ENCODE measurements around the gene ACOT2. TPM values are rescaled to one million over a fixed set of nuclear protein-coding genes. Genes with fewer than 3 reads are reported as not detected.
"Not testable (repeated sequence)": the region's sequence is repeated elsewhere in the genome, so short reads cannot be mapped to it uniquely, and the experiment has no call there.

ACOT2 gene
- total RNA-seq, 1 donor from 2014 or later = 6.4 TPM

DNA sequence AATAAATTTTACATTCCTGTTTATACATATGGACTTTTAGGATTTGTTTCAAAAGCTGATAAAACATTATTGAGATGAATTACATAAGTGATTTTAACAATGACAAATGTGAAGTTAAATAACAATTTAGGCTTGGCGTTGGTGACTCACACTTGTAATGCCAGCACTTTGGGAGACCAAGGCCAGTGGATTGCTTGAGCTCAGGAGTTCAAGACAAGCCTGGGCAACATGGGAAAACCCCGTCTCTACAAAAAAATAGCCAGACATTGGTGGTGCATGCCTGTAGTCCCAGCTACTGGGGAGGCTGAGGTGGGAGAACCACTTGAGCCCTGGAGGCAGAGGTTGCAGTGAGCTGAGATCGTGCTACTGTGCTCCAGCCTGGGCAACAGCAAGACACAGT, 7.4 kb downstream of the ACOT2 start:
- intact Hi-C loops (cut with micrococcal nuclease) = no loop called here
- Mint-ChIP-seq H3K27ac (no peak overlapping the region), H3K27me3 (no peaks in the 10 kb centered on the region), H3K9me3 (no peaks in the 10 kb centered on the region), H3K4me3 (no peak overlapping the region), H3K4me1 (no peaks in the 10 kb centered on the region), H3K36me3 (ENCODE audit: low read depth) (peaks cover 20% of the 10 kb centered on the region)
- DNase-seq = no peak

DNA sequence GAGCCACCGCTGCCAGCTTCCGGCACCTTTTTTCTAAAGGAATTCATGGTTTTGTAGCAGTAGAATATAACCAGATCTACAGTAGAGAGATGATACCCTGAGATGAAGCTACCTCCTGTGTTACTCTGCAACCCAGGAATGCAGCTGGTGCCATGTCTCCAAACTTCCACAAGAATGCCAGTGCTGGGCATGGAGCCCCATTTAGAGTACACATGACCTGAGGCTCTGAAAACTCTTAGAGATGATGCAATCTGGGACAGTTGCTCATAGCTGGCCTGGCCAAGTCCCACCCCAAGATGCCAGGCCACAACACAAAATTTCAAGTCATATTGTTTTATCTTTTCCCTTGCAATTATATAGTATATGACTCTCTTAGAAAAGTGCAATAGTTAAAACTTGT, 8.2 kb downstream of the ACOT2 start:
- H3K4me3 Mint-ChIP-seq; DNase-seq; H3K9me3 Mint-ChIP-seq; H3K27ac Mint-ChIP-seq; H3K27me3 Mint-ChIP-seq; intact Hi-C loops (cut with micrococcal nuclease); H3K4me1 Mint-ChIP-seq: not testable (repeated sequence)
- H3K36me3 Mint-ChIP-seq (ENCODE audit: low read depth) = peaks cover 20% of the 10 kb centered on the region

DNA sequence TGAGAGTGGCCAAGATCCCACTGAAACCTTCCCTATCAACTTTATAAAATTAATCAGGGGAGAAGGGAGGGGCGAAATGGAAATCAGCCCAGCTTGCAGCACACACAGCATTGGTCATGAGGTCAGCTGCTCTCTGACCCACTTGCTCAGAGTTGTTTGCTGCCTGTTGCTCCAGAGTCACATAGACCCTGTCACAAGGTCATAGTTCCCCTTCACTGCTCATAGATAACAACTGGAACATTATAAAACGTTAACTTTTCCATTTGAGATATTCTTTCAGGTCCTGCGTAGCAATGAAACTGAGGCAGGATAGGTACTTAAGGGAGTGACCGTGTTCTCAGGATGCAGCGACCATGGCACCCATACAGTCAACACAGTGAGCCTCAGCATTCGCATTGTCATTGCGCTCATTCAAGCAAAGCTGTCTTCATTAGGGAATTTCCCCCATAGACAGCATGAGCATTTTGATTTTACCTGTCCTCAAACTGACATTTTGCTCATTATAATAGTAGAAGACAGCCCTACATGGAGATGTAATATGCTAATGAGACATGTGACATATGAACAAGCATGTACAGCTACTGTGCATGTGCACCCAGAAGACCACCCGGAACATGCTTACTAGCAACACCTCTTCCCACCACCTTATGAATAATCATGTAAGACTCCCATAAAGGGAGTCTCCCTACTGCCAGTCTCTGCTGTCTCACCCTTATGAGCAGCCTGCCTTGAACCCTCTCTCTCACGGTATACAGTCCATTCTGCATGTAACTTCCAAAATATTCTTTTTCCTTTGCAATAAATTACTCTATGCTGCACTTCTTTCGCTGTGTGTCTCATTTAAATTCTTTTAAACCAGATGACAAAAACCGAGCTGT, 13.3 kb downstream of the ACOT2 start:
- H3K4me1 Mint-ChIP-seq; DNase-seq; intact Hi-C loops (cut with micrococcal nuclease); H3K36me3 Mint-ChIP-seq (ENCODE audit: low read depth); H3K4me3 Mint-ChIP-seq; H3K27ac Mint-ChIP-seq; H3K27me3 Mint-ChIP-seq; H3K9me3 Mint-ChIP-seq: not testable (repeated sequence)

DNA sequence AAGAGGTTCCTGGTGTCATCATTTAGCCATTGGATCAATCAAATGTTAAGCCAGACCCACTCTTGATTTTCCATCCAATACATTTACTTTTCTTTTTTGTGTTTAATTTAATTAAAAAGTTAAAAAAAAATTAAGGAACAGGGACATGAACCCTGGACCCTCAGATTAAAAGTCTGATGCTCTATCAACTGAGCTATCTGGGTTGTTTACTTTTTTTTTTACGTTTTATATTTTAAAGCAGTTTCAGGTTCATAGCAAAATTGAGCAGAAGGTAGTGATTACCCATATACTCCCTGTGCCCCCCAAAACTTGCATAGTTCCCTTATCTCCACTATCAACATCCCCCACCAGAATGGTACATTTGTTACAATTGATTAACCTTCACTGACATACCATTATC, 19.7 kb downstream of the ACOT2 start:
- no peak overlapping the region for H3K27ac Mint-ChIP-seq
- H3K27me3 Mint-ChIP-seq = peaks cover 6% of the 10 kb centered on the region
- H3K36me3 Mint-ChIP-seq (ENCODE audit: low read depth) = no peaks in the 10 kb centered on the region
- peaks cover 1% of the 10 kb centered on the region for H3K4me1 Mint-ChIP-seq
- H3K4me3 Mint-ChIP-seq = no peak overlapping the region
- H3K9me3 Mint-ChIP-seq = no peaks in the 10 kb centered on the region
- intact Hi-C loops (cut with micrococcal nuclease) = no loop called here
- DNase-seq = no peak

DNA sequence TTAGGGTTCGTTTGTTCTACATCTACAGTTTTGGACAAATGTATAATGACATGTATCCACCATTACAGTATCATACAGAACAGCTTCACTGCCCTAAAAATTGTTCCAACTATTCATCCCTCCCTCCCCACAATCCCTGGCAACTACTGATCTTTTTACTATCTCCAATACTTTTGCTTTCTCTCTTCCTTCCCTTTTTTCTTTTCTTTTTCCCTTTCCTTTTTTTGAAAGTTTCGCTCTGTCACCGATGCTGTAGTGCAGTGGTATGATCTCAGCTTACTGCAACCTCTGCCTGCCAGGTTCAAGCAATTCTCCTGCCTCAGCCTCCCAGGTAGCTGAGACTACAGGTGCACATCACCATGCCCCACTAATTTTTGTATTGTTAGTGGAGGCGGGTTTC, 20.1 kb downstream of the ACOT2 start:
- no peak for DNase-seq
- H3K4me1 Mint-ChIP-seq = peaks cover 1% of the 10 kb centered on the region
- H3K9me3 Mint-ChIP-seq = no peaks in the 10 kb centered on the region
- no peak overlapping the region for H3K4me3 Mint-ChIP-seq
- H3K36me3 Mint-ChIP-seq (ENCODE audit: low read depth) = no peaks in the 10 kb centered on the region
- intact Hi-C loops (cut with micrococcal nuclease) = no loop called here
- H3K27ac Mint-ChIP-seq = no peak overlapping the region
- H3K27me3 Mint-ChIP-seq = peaks cover 6% of the 10 kb centered on the region

DNA sequence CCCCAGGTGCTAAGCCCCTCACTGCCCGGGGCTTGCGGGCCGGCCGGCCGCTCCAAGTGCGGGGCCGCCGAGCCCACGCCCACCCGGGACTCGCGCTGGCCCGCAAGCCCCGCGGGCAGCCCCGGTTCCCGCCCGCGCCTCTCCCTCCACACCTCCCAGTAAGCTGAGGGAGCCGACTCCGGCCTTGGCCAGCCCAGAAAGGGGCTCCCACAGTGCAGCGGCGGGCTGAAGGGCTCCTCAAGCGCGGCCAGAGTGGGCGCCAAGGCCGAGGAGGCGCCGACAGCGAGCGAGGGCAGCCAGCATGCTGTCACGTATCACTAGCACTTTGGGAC, 21.6 kb downstream of the ACOT2 start:
- DNase-seq; H3K9me3 Mint-ChIP-seq; H3K27ac Mint-ChIP-seq; H3K4me1 Mint-ChIP-seq; intact Hi-C loops (cut with micrococcal nuclease); H3K36me3 Mint-ChIP-seq (ENCODE audit: low read depth); H3K27me3 Mint-ChIP-seq: not testable (repeated sequence)
- H3K4me3 Mint-ChIP-seq = peak overlapping the region; percentile 77

DNA sequence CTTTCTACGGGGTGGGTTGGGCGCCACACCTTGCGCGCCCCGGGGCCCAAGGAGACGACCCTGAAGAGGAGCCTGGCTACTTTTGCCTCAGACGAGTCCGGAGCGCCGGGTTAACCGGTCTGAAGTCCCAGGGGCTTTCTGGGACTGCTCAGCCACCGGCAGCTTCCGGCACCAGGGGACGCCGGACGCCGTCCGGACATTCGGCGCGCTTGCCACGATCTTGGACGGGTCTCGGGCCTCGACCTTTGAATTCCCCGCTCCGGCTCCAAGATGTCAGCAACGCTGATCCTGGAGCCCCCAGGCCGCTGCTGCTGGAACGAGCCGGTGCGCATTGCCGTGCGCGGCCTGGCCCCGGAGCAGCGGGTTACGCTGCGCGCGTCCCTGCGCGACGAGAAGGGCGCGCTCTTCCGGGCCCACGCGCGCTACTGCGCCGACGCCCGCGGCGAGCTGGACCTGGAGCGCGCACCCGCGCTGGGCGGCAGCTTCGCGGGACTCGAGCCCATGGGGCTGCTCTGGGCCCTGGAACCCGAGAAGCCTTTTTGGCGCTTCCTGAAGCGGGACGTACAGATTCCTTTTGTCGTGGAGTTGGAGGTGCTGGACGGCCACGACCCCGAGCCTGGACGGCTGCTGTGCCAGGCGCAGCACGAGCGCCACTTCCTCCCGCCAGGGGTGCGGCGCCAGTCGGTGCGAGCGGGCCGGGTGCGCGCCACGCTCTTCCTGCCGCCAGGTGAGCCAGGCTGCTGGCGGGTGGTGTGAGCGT, 22.9 kb downstream of the ACOT2 start, which contains the start of gene ACOT4:
TSS of gene ACOT4 (plus strand) at position 184 of the 760 bp plus-strand sequence. CDS start at position 271, 87 bp downstream.
- H3K27ac Mint-ChIP-seq = peak within 1 kb of the TSS; percentile 39
- peaks cover 1% of the 10 kb centered on the region for H3K4me1 Mint-ChIP-seq
- no peaks in the 10 kb centered on the region for H3K36me3 Mint-ChIP-seq (ENCODE audit: low read depth)
- H3K4me3 Mint-ChIP-seq = peak within 1 kb of the TSS; percentile 77
- no peaks in the 10 kb centered on the region for H3K9me3 Mint-ChIP-seq
- DNase-seq = peak; percentile 84
- peaks cover 6% of the 10 kb centered on the region for H3K27me3 Mint-ChIP-seq
- intact Hi-C loops (cut with micrococcal nuclease) = no loop called here

DNA sequence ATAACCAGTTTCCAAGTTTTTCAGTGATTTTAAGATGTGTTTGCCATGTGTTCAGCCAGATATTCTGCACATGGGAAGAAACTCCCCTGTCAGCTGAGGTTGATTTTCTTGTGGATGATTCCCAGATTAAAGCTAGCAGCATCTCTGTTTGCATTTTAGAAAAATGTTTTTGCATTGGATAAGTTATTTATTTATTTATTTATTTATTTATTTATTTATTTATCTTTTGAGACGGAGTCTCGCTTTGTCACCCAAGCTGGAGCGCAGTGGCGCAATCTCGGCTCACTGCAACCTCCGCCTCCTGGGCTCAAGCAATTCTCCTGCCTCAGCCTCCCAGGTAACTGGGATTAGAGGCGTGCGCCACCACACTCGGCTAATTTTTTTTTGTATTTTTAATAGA, 25.5 kb downstream of the ACOT2 start:
- Mint-ChIP-seq H3K27me3 (peaks cover 10% of the 10 kb centered on the region), H3K27ac (no peak overlapping the region), H3K4me1 (peaks cover 1% of the 10 kb centered on the region), H3K9me3 (no peaks in the 10 kb centered on the region), H3K4me3 (no peak overlapping the region), H3K36me3 (ENCODE audit: low read depth) (no peaks in the 10 kb centered on the region)
- intact Hi-C loops (cut with micrococcal nuclease) = no loop called here
- no peak for DNase-seq

DNA sequence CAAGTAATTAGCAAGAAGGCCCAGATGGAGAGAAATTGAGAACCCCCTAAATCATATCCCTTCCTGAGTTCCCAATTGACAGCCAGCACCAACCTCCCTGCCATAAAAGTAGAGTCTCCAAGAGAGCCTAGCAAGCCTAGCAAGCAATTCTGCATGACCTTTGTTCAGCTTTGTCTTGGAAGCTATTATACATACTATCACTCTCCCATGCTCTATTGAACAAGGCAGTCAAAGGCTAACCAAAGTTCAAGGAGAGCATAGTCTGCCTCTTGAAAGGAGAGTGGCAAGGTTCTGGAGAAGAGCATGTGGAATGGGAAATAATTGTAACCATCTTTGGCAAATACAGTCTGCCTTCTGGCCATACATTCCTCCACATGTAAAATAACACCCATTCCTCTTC, 30.5 kb downstream of the ACOT2 start:
- no peak for DNase-seq
- Mint-ChIP-seq H3K36me3 (ENCODE audit: low read depth) (no peaks in the 10 kb centered on the region), H3K27me3 (peaks cover 7% of the 10 kb centered on the region), H3K4me1 (no peaks in the 10 kb centered on the region), H3K9me3 (no peaks in the 10 kb centered on the region), H3K4me3 (no peak overlapping the region), H3K27ac (no peak overlapping the region)
- intact Hi-C loops (cut with micrococcal nuclease) = no loop called here

DNA sequence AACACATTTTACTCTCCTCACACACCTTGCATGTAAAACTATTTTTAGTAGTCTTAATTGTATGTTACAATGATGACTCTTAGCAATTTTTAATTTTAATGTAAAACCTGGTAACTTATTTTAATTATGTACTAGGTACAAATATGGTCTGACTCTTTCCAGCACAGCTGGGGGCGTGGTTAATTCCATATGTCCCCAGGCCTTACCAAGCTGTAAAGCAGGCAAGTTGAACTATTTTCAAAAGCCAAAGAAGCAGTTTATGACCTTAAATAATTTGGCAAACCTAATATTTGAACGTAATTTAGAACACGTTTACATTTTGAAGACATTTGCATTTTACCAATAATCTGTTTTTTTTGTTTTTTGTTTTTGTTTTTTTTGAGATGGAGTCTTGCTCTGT, 34.0 kb downstream of the ACOT2 start:
- no peak overlapping the region for H3K27ac Mint-ChIP-seq
- intact Hi-C loops (cut with micrococcal nuclease) = no loop called here
- H3K4me3 Mint-ChIP-seq = no peak overlapping the region
- no peaks in the 10 kb centered on the region for H3K4me1 Mint-ChIP-seq
- H3K36me3 Mint-ChIP-seq (ENCODE audit: low read depth) = no peaks in the 10 kb centered on the region
- peaks cover 12% of the 10 kb centered on the region for H3K27me3 Mint-ChIP-seq
- no peaks in the 10 kb centered on the region for H3K9me3 Mint-ChIP-seq
- no peak for DNase-seq

DNA sequence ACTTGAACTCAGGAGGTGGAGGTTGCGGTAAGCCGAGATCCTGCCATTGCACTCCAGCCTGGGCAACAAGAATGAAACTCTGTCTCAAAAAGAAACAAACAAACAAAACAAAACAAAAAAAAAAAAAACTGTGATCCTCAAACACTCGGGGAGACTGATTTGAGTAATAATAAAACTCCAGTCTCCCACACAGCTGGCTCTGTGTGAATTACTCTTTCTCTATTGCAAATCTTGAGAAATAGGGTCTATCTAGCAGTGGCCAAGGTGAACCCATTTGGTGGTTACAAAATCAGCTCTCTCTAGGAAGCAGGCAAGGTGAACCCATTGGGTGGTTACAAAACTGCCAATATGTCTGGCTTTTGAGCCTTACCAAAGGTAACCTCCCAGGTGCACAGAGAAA, 37.3 kb downstream of the ACOT2 start:
- H3K27ac Mint-ChIP-seq = no peak overlapping the region
- H3K27me3 Mint-ChIP-seq = peaks cover 13% of the 10 kb centered on the region
- no peak overlapping the region for H3K4me3 Mint-ChIP-seq
- no peak for DNase-seq
- H3K36me3 Mint-ChIP-seq (ENCODE audit: low read depth) = no peaks in the 10 kb centered on the region
- H3K4me1 Mint-ChIP-seq = peaks cover 3% of the 10 kb centered on the region
- intact Hi-C loops (cut with micrococcal nuclease) = no loop called here
- peaks cover 3% of the 10 kb centered on the region for H3K9me3 Mint-ChIP-seq

DNA sequence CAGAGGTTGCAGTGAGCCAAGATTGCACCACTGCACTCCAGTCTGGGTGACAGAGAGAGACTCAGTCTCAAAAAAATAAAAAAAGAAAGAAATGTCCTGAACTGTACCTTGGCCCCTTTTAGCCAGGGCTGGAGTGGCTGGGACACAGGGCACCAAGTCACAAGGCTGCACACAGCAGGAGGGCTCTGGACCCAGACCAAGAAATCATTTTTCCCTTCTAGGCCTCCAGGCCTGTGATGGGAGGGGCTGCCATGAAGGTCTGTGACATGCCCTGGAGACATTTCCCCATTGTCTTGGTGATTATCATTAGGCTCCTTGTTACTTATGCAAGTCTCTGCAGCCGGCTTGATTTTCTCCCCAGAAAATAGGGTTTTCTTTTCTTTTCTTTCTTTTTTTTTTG, 38.2 kb downstream of the ACOT2 start:
- DNase-seq = no peak
- no peak overlapping the region for H3K27ac Mint-ChIP-seq
- intact Hi-C loops (cut with micrococcal nuclease) = no loop called here
- H3K36me3 Mint-ChIP-seq (ENCODE audit: low read depth) = no peaks in the 10 kb centered on the region
- H3K4me1 Mint-ChIP-seq = peaks cover 6% of the 10 kb centered on the region
- no peak overlapping the region for H3K4me3 Mint-ChIP-seq
- H3K9me3 Mint-ChIP-seq = peaks cover 3% of the 10 kb centered on the region
- peaks cover 13% of the 10 kb centered on the region for H3K27me3 Mint-ChIP-seq

DNA sequence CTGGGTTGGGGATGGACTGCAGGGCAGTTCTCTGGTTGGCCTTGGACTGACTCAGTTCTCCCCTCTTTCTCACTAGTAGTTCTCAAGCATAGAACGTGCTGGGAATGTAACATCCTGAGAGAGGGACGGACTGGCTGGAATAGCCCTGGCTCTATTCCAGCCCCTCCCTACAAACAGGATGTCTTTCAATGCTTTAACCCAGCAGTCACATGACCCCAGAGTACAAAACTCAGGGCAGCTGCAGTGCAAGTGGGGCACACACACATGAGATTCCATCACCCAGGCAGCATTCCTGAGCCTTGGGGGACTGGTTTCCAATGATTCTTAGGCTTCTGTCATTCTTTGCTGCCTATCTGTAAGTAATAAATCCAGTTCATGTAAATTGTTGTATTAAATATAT, 41.7 kb downstream of the ACOT2 start:
- H3K27me3 Mint-ChIP-seq = peaks cover 8% of the 10 kb centered on the region
- H3K36me3 Mint-ChIP-seq (ENCODE audit: low read depth) = no peaks in the 10 kb centered on the region
- H3K27ac Mint-ChIP-seq = no peak overlapping the region
- no peak overlapping the region for H3K4me3 Mint-ChIP-seq
- H3K4me1 Mint-ChIP-seq = peaks cover 8% of the 10 kb centered on the region
- intact Hi-C loops (cut with micrococcal nuclease) = loop anchor here (10.0 kb wide), 1 partner anchor 46 kb away; the partner anchor contains the start of gene ACOT2
- no peak for DNase-seq
- H3K9me3 Mint-ChIP-seq = peaks cover 3% of the 10 kb centered on the region

DNA sequence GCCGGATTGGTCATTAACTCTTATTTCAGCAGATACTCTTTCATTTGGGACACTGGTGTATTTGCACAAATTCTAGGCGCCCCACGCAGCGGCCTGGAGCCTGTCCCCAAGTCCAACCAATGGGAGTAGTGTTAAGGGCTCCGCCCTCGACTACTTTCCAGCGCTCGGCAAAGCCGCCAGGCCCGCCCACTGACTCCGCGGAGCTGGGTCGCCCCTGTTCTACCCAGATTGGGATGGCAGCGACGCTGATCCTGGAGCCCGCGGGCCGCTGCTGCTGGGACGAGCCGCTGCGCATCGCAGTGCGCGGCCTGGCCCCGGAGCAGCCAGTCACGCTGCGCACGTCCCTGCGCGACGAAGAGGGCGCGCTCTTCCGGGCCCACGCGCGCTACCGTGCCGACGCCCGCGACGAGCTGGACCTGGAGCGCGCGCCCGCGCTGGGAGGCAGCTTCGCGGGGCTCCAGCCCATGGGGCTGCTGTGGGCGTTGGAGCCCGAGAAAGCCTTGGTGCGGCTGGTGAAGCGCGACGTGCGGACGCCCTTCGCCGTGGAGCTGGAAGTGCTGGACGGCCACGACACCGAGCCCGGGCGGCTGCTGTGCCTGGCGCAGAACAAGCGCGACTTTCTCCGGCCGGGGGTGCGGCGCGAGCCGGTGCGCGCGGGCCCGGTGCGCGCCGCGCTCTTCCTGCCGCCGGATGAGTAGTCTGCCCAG, 43.5 kb downstream of the ACOT2 start, which contains the start of gene ACOT6:
TSS of gene ACOT6 (plus strand) at position 179 of the 707 bp plus-strand sequence. CDS start at position 234, 55 bp downstream.
- peaks cover 8% of the 10 kb centered on the region for H3K4me1 Mint-ChIP-seq
- peaks cover 3% of the 10 kb centered on the region for H3K9me3 Mint-ChIP-seq
- H3K27me3 Mint-ChIP-seq = peaks cover 8% of the 10 kb centered on the region
- intact Hi-C loops (cut with micrococcal nuclease) = loop anchor here (10.0 kb wide), 1 partner anchor 48 kb away; the partner anchor contains the start of gene ACOT2
- H3K27ac Mint-ChIP-seq = peak within 1 kb of the TSS; percentile 51
- no peaks in the 10 kb centered on the region for H3K36me3 Mint-ChIP-seq (ENCODE audit: low read depth)
- H3K4me3 Mint-ChIP-seq = peak within 1 kb of the TSS; percentile 81
- DNase-seq = peak; percentile 90

All from activated CD4-positive, alpha-beta T cell treated with anti-CD3 and anti-CD28 coated beads, Interleukin-2, amount 10 ng/mL, durations not matched to agents 24 days and 14 days (primary cell).